ENCODE measurements around the gene FNDC10.
"Not testable (repeated sequence)": the region's sequence is repeated elsewhere in the genome, so short reads cannot be mapped to it uniquely, and the experiment has no call there.

FNDC10 gene

DNA sequence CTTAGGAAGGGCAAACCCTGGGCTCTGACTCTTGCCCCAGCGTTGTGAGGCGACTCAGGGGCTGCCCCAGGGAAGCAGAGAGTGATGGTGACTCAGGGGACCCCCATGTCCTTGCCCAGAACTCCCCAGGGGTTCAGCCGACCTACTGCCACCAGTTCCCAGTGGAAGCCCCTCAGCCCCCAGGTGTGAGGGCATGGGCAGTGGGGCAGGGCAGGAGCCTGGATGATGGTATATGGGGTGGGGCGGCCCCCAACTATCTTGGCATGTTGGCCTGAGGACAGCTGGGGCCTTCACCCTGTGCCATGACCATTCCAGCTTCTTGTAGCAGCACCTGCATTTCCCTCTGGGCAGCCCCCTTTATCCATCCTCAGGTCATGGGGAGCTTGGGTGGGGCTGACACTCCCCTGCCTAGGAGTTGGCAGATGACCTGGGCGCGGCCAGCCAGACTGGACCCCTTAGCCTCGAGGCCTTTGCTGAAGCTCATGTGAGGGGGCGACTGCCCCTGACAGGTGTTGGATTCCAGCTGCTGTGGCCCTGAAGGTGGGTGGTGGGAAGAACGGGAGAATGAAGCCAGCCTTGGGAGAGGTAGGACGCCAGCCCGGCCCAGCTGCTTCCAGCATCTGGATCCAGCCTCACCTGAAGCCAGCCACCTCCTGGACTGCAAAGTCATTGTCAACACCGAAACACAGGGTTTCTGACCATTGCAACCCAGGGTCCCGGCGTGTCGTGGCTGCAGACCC, 1.8 kb upstream of the FNDC10 start:
- TF ChIP-seq POLR2A (IDR thresholded peaks at IDR 0.05; ENCODE audit: low read length) = no peak
- TF ChIP-seq GATA1 (IDR thresholded peaks at IDR 0.05; ENCODE audit: low read depth, low read length) = no peak
- no peak for DNase-seq

DNA sequence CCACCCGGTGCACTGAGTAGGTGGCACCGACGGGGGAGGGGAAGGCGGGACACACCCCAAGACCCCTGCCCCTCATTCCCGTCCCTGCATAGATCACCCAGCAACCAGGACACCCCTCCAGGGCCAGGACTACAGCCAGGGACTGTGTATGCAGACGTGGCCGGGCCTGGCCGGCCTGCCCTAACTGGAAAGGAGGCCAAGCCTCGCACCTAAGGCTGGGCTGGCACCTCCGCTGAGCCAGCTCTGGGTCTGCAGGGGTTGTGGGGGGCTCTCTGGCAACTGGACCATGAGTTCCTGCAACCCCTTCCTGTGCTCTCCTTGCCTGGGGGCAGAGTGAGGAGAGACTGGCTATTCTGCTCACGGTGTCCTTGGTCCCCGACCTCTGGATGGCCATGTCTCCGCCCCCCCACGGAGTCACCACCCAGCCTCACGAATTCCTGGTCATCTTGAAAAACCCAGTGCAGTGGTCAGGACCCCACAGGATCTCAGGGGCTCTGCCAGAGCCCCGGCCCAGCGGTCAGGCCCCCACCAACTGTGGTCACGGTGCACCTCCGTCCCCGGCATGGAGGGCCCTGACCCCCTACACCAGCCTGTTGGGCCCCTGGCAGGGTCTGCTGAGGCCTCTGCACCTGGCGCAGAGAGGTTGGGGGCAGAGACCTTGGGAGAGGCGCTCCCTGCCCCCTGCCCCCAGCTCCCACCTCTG, 1.1 kb upstream of the FNDC10 start:
- no peak for DNase-seq
- TF ChIP-seq POLR2A (IDR thresholded peaks at IDR 0.05; ENCODE audit: low read length) = no peak
- no peak for TF ChIP-seq GATA1 (IDR thresholded peaks at IDR 0.05; ENCODE audit: low read depth, low read length)

DNA sequence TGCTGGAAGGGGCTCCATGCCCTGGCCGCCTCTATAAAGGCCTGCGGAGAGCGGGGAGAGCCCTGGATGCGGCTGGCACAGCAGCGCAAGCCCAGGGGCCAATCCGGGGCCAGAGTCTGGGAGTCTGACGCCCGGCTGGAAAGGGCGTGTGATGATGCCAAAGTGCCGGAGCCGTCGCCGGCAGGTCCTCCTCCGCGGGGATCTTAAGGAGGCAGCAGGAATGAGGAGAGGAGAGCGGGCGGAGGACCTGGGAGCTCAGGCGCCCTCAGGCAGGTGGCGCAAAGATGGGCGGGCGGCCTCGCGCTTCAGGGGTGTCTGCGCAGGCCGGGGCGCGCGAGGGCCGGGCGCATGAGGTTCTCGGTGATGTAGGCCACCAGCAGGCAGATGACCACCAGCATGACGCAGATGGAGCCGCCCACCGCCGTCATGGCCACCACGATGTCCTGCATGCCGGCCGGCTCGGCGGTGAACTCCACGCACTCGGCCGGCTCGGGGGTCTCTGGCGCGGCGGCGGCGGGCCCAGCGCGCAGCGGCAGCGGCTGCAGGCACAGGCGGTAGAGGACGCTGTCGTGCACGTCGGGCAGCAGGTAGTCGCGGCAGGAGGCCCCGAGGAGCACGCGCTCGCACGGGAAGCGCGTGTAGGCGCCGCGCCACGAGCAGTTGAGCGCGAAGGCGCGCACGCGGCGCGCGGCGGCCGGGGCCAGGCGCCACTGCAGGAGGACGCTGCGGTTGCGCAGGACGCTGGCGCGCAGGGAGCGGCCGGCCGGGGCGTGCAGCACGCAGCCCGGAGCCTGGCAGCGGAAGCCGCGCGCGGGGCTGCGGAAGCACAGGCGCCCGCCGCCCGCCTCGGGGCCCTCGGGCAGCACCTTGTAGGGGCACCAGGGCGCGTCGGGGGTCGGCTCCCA, 653 bp downstream of the FNDC10 start:
- peak; percentile 40 to 48 for DNase-seq
- TF ChIP-seq GATA1 (IDR thresholded peaks at IDR 0.05; ENCODE audit: low read depth, low read length) (no peak), POLR2A (IDR thresholded peaks at IDR 0.05; ENCODE audit: low read length) (no peak)

DNA sequence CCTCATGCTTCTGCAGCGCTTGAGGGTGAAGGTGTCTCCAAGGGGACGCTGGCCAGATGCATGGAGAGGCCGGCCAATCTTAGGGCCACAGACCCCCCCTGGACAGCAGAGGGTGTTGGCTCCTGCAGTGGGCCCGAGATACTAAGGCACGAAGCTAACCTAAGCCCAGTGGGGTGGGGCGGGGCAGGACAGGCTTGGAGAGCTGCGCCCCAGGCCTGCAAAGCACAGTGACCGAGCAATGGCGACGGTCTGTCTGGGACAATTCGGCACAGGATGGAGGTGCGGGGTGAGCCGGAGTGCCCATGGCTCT, 1.3 kb downstream of the FNDC10 start:
- TF ChIP-seq GATA1 (IDR thresholded peaks at IDR 0.05; ENCODE audit: low read depth, low read length) (no peak), POLR2A (IDR thresholded peaks at IDR 0.05; ENCODE audit: low read length) (no peak)
- DNase-seq = no peak

DNA sequence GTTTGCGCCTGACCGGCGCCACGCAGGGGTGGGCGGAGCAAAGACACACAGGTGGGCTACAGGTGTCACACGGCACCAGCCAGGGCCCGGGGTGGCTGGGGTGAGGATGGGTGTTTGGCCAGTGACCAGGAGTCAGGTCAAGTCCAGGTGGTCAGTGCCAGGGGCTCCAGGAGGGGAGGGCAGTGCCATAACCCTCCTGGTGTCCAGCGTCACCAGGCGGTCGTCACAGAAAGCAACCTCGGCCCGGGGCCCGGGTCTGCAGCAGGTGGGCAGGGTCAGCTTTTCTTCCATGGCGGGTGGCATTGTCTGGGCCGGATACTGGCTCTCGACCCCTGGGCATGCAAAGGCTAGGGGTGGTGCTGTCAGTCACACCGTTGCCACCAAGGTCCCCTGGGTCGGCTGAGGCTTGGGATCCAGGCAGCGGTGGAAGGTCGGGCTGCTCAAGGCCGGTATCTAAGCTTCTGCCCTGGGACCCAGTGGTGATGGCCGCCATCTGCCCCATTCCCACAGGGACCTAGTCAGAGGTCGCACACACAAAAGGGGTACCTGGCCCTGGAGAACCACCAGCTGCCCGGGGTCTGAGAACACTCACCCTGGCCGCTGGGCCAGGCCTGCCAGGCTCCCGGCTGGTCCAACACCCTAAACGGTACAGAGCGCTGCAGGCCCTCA, 1.8 kb downstream of the FNDC10 start:
- no peak for DNase-seq
- TF ChIP-seq POLR2A (IDR thresholded peaks at IDR 0.05; ENCODE audit: low read length) = no peak
- TF ChIP-seq GATA1 (IDR thresholded peaks at IDR 0.05; ENCODE audit: low read depth, low read length) = no peak

DNA sequence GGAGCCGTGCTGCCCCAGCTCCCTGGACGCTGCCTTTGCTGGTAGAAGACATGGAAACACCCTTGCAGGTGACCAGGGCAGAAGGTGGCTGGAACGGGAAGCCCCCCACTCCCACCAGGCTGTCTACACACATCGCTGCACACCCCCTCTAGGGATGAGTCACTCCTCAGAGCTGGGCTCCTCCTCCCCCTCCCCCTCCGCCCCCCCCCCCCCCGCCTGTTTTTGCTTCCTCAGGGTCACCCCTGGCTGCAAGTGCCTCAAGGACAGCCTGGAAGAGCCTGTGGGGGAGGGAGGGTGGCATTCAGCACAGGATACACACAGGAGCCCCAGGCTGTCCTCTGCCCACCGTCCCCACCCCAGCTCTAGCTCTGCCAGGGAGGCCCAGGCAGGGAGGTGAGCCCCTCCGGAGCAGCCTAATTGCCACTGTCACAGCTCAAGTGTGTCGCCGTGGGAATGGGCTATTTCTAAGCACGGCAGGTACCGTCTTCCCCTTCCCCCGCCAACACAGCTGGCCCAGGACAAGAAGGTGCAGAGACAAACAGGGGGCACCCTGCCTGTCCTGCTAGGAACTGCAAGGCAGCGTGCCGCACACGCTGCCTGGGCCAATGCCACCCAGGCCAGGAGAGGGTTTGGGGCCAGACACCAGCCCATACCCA, 2.5 kb downstream of the FNDC10 start:
- no peak for DNase-seq
- TF ChIP-seq POLR2A (IDR thresholded peaks at IDR 0.05; ENCODE audit: low read length) = no peak
- TF ChIP-seq GATA1 (IDR thresholded peaks at IDR 0.05; ENCODE audit: low read depth, low read length) = no peak

DNA sequence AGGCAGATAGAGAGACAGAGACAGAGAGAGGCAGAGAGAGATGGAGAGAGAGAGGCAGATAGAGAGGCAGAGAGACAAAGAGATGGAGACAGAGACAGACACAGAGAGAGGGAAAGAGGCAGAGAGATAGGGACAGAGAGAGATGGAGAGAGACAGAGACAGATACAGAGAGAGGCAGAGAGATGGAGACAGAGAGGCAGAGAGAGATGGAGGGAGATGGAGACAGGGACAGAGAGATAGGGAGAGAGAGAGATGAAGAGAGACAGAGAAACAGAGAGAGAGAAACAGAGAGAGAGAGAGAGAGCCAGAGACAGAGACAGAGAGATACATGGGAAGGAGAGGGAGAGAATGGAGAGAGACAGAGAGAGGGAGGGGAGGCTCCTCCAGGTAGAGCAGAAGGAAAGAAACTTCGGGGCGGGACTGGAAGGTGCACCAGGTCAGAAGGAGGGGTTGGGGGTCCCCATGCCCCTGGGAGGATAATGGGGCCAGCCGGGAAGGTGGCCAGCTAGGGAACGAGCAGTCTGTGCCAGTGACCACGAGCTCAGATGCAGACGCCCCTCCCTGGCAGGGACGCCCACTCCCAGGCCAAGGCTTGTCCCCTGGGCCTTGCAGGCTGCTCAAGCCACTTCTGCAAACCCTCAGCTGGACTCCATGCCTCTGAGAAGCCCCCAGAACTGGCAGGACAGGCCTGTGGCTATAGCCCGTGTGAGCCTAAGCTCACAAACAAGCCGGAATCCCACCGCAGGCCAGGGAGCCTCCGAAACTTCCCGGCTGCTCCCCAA, 3.3 kb downstream of the FNDC10 start:
- no peak for DNase-seq
- TF ChIP-seq POLR2A (IDR thresholded peaks at IDR 0.05; ENCODE audit: low read length) (no peak), GATA1 (IDR thresholded peaks at IDR 0.05; ENCODE audit: low read depth, low read length) (no peak)

DNA sequence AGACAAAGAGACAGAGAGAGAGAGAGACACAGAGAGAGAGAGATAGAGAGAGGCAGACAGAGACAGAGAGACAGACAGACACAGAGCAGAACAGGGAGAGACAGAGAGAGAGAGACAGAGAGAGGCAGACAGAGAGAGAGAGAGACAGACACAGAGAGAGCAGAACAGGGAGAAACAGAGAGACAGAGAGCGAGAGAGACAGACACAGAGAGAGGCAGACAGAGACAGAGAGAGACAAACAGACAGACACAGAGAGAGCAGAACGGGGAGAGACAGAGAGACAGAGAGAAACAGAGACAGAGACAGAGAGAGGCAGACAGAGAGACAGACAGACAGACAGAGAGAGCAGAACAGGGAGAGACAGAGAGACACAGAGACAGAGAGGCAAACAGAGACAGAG, 4.6 kb downstream of the FNDC10 start:
- not testable (repeated sequence) for DNase-seq

DNA sequence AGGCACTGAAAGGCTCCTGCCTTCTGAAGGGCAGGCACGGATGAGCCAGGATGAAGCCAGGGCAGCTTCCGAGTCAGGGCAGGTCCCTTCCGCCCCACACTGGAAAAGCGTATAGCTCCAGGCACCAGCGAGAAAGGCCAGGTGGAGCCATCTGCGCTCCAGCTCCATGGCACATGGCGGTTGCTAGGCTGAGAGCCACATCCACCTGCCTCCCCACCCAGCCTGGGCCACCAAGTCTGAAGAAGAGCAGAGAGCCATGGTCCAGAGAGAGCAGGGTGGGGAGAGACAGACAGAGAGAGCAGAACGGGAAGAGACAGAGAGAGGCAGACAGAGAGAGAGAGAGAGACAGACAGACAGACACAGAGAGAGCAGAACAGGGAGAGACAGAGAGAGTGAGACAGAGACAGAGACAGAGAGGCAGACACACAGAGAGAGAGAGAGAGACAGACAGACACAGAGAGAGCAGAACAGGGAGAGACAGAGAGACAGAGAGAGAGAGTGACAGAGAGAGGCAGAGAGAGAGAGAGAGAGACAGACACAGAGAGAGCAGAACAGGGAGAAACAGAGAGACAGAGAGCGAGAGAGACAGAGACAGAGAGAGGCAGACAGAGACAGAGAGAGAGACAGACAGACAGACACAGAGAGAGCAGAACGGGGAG, 5.2 kb downstream of the FNDC10 start:
- no peak for DNase-seq
- TF ChIP-seq GATA1 (IDR thresholded peaks at IDR 0.05; ENCODE audit: low read depth, low read length) (no peak), POLR2A (IDR thresholded peaks at IDR 0.05; ENCODE audit: low read length) (no peak)

DNA sequence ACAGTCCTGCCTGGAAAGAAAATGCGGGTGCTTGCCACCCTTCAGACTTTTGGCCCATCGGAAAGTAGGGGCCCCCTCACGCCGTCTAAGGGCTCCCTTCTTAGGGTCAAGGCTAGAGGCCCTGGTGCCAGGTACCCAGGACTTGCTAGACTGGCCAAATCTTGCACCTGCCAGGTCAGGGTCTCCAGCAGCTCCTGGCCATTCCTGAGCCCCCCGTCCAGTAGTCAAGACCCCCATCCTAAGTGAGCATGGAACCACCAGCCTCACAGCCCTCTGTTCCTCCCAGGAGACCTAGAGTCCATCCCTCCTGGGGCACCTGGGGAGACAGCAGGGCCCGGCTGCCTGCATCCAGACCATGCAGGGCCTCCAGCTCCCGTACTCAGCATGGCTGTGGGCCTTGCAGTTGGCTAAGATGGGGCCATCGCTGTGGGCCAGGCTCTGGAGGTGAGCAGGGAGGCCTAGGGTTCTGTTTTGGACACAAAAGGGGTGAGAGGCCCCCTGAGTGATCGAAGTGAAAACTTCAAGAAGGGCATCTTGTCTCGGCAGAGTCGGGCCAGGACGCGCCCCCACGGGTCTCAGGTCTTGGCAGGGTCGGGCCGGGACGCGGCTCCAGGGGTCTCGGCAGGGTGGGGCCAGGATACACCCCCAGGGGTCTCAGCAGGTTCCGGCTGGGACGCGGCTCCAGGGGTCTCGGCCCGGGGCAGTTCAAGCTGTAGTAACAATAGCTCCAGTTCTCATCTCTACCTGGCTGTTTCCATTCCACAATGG, 5.9 kb downstream of the FNDC10 start:
- no peak for DNase-seq
- TF ChIP-seq POLR2A (IDR thresholded peaks at IDR 0.05; ENCODE audit: low read length) (no peak), GATA1 (IDR thresholded peaks at IDR 0.05; ENCODE audit: low read depth, low read length) (no peak)

DNA sequence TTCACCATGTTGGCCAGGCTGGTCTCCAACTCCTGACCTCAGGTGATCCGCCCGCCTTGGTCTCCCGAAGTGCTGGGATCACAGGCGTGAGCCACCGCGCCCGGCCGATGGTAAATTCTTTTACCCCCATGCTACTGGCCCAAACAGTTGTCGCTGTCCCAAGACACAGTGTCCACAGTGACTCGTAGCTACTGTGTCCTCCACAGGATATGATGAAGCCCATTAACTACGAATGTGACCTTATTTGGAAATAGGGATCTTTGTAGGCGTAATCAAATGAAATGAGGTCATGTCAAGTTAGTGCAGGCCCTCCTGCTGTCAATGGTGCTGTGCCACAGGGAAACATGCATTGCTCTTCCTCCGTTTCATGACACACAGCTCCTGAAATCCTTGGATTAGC, 8.5 kb downstream of the FNDC10 start:
- DNase-seq = no peak
- TF ChIP-seq GATA1 (IDR thresholded peaks at IDR 0.05; ENCODE audit: low read depth, low read length) (no peak), POLR2A (IDR thresholded peaks at IDR 0.05; ENCODE audit: low read length) (no peak)

All from erythroblast (primary cell).